ENCODE results near the gene DNAH14.

The DNAH14 gene

DNA sequence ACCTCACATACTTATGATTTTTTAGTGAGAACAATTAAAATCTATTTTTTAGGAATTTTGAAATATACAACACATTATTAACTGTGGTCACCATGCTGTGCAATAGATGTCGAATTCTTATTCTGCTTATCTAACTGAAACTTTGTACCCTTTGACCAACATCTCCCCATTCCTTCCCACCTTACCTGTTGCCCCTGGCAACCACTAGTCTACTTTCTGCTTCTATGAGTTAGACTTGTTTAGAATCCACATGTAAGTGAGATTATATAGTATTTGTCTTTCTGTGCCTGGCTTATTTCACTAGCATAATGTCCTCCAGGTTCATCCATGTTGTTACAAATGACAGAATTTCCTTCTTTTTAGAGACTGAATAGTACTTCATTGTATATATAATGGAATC lies 330.1 kb downstream of the DNAH14 start:
- H3K4me3 ChIP-seq (ENCODE audit: low read depth, low read length): no peak overlapping the region
- TF ChIP-seq CTCF (IDR thresholded peaks at IDR 0.05; ENCODE audit: borderline replicate concordance, insufficient read depth, low read depth, low read length): no peak

DNA sequence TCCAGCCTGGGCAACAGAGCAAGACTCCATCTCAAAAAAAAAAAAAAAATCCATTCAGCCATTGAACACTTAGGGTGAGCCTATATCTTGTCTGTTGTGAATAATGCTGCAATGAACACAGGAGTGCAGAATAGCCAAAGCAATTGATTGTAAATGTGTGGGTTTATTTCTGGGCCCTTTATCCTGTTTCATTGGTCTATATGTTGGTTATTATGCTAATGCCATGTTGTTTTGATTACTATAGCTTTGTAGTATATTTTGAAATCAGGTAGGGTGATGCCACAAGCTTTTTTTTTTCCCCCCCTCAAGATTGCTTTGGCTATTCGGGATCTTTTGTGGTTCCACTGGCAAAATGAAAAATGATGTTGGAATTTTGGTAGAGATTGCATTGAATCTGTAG lies 330.8 kb downstream of the DNAH14 start:
- H3K4me3 ChIP-seq (ENCODE audit: low read depth, low read length): no peak overlapping the region
- no peak for TF ChIP-seq CTCF (IDR thresholded peaks at IDR 0.05; ENCODE audit: borderline replicate concordance, insufficient read depth, low read depth, low read length)

- H3K4me3 ChIP-seq (ENCODE audit: low read depth, low read length): no peak overlapping the region
- no peak for TF ChIP-seq CTCF (IDR thresholded peaks at IDR 0.05; ENCODE audit: borderline replicate concordance, insufficient read depth, low read depth, low read length)
Measured at GRCh38 chr1:225277445-225277844, 348.0 kb downstream of the DNAH14 start.

- no peak for TF ChIP-seq CTCF (IDR thresholded peaks at IDR 0.05; ENCODE audit: borderline replicate concordance, insufficient read depth, low read depth, low read length)
- H3K4me3 ChIP-seq (ENCODE audit: low read depth, low read length): no peak overlapping the region
Measured at GRCh38 chr1:225280563-225280962, 351.1 kb downstream of the DNAH14 start.

DNA sequence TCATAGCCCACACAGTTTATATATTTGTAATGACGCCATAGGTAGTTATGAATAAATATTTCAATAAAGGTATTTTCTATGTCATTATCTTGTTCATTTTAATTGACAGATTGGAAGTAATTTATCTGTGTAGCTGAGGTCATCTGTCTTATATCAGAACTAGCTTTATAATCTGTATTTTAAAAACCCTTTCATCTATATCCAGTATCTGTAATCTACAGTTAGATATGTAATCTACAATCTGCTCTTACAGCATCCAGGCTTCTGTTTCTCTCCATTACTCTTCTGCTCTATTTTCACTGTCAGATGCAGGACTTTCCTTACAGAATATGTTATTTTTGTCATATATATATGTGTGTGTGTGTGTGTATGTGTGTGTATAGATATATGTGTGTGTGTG lies 360.8 kb downstream of the DNAH14 start:
- no peak for TF ChIP-seq CTCF (IDR thresholded peaks at IDR 0.05; ENCODE audit: borderline replicate concordance, insufficient read depth, low read depth, low read length)
- H3K4me3 ChIP-seq (ENCODE audit: low read depth, low read length): no peak overlapping the region

DNA sequence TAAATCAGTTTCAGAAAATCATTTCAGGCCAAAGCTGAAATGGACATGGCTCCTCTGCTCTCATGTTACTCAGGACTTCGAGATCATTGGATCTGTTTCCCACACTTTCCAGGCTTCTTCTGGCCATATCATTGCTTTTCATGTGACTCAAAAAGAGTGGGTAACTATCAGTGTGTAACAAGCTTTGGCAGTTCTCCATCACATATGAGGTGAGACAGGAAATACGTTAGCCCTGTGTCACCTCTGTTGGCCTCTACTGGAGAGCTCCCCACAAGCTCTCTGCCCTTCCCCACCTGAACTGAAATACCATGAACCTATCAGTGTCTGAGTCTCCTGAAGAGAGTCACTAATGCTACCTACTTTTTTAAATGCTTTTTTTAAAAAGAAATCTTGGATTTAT lies 370.1 kb downstream of the DNAH14 start:
- H3K4me3 ChIP-seq (ENCODE audit: low read depth, low read length): no peak overlapping the region
- TF ChIP-seq CTCF (IDR thresholded peaks at IDR 0.05; ENCODE audit: borderline replicate concordance, insufficient read depth, low read depth, low read length): no peak

- no peak overlapping the region for H3K4me3 ChIP-seq (ENCODE audit: low read depth, low read length)
- no peak for TF ChIP-seq CTCF (IDR thresholded peaks at IDR 0.05; ENCODE audit: borderline replicate concordance, insufficient read depth, low read depth, low read length)
Measured at GRCh38 chr1:225300381-225300780, 370.9 kb downstream of the DNAH14 start.
